ENCODE results near the gene CDH10. TPM values are rescaled to one million over a fixed set of nuclear protein-coding genes. Genes with fewer than 3 reads are reported as not detected.

CDH10 gene
- total and polyA plus RNA-seq, 2 donors (not counting 1 experiment from before 2014, with no cell fraction given): not detected

DNA sequence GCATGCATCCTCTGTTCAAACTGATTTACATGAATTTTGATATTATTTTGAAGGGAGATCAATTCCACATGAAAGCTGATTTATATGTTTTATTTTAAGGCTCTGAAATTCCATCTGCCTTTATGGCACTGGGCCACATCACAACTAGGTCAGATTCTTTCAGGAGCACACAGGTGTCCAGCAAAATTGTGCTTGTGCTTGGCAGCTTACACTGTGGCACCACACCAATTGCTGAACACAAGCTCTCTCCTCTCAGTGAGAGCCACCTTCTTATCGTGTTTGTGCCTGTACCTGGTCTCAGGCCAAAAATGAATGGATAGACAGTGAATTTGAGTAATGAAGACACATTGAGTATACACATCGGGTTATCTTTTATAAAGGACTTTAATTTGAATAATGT lies 200.4 kb downstream of the CDH10 start:
- Mint-ChIP-seq H3K4me3 (no peak overlapping the region), H3K4me1 (no peaks in the 10 kb centered on the region), H3K27me3 (no peaks in the 10 kb centered on the region), H3K27ac (no peak overlapping the region), H3K9me3 (ENCODE audit: insufficient read depth) (peaks cover 7% of the 10 kb centered on the region)
- intact Hi-C loops (cut with micrococcal nuclease): no loop called here
- Histone ChIP-seq H3K27ac (ENCODE audit: low read length in 2 of 2) (no peak overlapping the region), H3K4me2 (replicated peaks; ENCODE audit: low read depth, low read length, poor library complexity, severe bottlenecking) (no peak overlapping the region), H3K79me2 (ENCODE audit: control insufficient read depth, insufficient read depth, low read length) (no peaks in the 10 kb centered on the region), H3K27me3 (replicated peaks in 1 of 4; ENCODE audit: control extremely low read depth in 1 of 4, control insufficient read depth in 3 of 4, insufficient read depth in 4 of 4, low read length in 3 of 4) (no peaks in the 10 kb centered on the region), H3K4me1 (ENCODE audit: control insufficient read depth in 2 of 2, insufficient read depth in 2 of 2, low read length in 2 of 2) (no peaks in the 10 kb centered on the region), H3K9me3 (ENCODE audit: control extremely low read depth in 1 of 3, control insufficient read depth in 2 of 3, insufficient read depth in 1 of 3, low read length in 2 of 3) (no peaks in the 10 kb centered on the region), H4K20me1 (ENCODE audit: control insufficient read depth, insufficient read depth, low read length, poor library complexity, severe bottlenecking) (no peaks in the 10 kb centered on the region), H3K4me3 (ENCODE audit: control extremely low read depth in 1 of 5, extremely low read depth in 1 of 5, insufficient read depth in 1 of 5, low read depth in 2 of 5, low read length in 4 of 5) (no peak overlapping the region), H3K9ac (ENCODE audit: low read length) (no peak overlapping the region), H2AFZ (ENCODE audit: insufficient read depth, low read depth, low read length, poor library complexity, severe bottlenecking) (no peak overlapping the region), H3K36me3 (replicated peaks in 1 of 2; ENCODE audit: control extremely low read depth in 1 of 2, control insufficient read depth in 1 of 2, extremely low read depth in 1 of 2, insufficient read depth in 2 of 2, low read length in 1 of 2) (no peaks in the 10 kb centered on the region)
- no CpG with 5 or more reads among the region's 2 CpGs for WGBS (ENCODE audit: insufficient coverage)
- ChIA-PET POLR2A (no interaction called here), CTCF (no interaction called here)
- DNase-seq (no peak), ATAC-seq (ENCODE audit: low read depth) (no peak)
- TF ChIP-seq EZH2 (IDR thresholded peaks at IDR 0.05; ENCODE audit: borderline replicate concordance, insufficient read depth, low read depth, low read length, poor library complexity, severe bottlenecking): no peak
- TF ChIP-seq, protein P1, sequence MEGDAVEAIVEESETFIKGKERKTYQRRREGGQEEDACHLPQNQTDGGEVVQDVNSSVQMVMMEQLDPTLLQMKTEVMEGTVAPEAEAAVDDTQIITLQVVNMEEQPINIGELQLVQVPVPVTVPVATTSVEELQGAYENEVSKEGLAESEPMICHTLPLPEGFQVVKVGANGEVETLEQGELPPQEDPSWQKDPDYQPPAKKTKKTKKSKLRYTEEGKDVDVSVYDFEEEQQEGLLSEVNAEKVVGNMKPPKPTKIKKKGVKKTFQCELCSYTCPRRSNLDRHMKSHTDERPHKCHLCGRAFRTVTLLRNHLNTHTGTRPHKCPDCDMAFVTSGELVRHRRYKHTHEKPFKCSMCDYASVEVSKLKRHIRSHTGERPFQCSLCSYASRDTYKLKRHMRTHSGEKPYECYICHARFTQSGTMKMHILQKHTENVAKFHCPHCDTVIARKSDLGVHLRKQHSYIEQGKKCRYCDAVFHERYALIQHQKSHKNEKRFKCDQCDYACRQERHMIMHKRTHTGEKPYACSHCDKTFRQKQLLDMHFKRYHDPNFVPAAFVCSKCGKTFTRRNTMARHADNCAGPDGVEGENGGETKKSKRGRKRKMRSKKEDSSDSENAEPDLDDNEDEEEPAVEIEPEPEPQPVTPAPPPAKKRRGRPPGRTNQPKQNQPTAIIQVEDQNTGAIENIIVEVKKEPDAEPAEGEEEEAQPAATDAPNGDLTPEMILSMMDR (IDR thresholded peaks at IDR 0.05): no peak

- Histone ChIP-seq H3K36me3 (replicated peaks in 1 of 2; ENCODE audit: control extremely low read depth in 1 of 2, control insufficient read depth in 1 of 2, extremely low read depth in 1 of 2, insufficient read depth in 2 of 2, low read length in 1 of 2) (no peaks in the 10 kb centered on the region), H4K20me1 (ENCODE audit: control insufficient read depth, insufficient read depth, low read length, poor library complexity, severe bottlenecking) (no peaks in the 10 kb centered on the region), H3K27ac (ENCODE audit: low read length in 2 of 2) (no peak overlapping the region), H3K79me2 (ENCODE audit: control insufficient read depth, insufficient read depth, low read length) (no peaks in the 10 kb centered on the region), H3K9me3 (ENCODE audit: control extremely low read depth in 1 of 3, control insufficient read depth in 2 of 3, insufficient read depth in 1 of 3, low read length in 2 of 3) (no peaks in the 10 kb centered on the region), H3K4me1 (ENCODE audit: control insufficient read depth in 2 of 2, insufficient read depth in 2 of 2, low read length in 2 of 2) (no peaks in the 10 kb centered on the region), H3K4me3 (ENCODE audit: control extremely low read depth in 1 of 5, extremely low read depth in 1 of 5, insufficient read depth in 1 of 5, low read depth in 2 of 5, low read length in 4 of 5) (no peak overlapping the region), H2AFZ (ENCODE audit: insufficient read depth, low read depth, low read length, poor library complexity, severe bottlenecking) (no peak overlapping the region), H3K4me2 (replicated peaks; ENCODE audit: low read depth, low read length, poor library complexity, severe bottlenecking) (no peak overlapping the region), H3K9ac (ENCODE audit: low read length) (no peak overlapping the region), H3K27me3 (replicated peaks in 1 of 4; ENCODE audit: control extremely low read depth in 1 of 4, control insufficient read depth in 3 of 4, insufficient read depth in 4 of 4, low read length in 3 of 4) (no peaks in the 10 kb centered on the region)
- DNase-seq (no peak), ATAC-seq (ENCODE audit: low read depth) (no peak)
- H3K4me1 Mint-ChIP-seq: no peaks in the 10 kb centered on the region
- WGBS (ENCODE audit: insufficient coverage): no CpG with 5 or more reads among the region's 2 CpGs
- intact Hi-C loops (cut with micrococcal nuclease): no loop called here
- ChIA-PET CTCF (no interaction called here), POLR2A (no interaction called here)
- no peak for TF ChIP-seq EZH2 (IDR thresholded peaks at IDR 0.05; ENCODE audit: borderline replicate concordance, insufficient read depth, low read depth, low read length, poor library complexity, severe bottlenecking)
- TF ChIP-seq, protein P1 (IDR thresholded peaks at IDR 0.05): no peak
- H3K27ac Mint-ChIP-seq: no peak overlapping the region
- H3K4me3 Mint-ChIP-seq: no peak overlapping the region
- H3K9me3 Mint-ChIP-seq (ENCODE audit: insufficient read depth): peaks cover 5% of the 10 kb centered on the region
- no peaks in the 10 kb centered on the region for H3K27me3 Mint-ChIP-seq
These were observed 205.3 kb downstream of the CDH10 start for GRCh38 chr5:24439465-24439864.

Small RNAs within 50 kb of the gene (small RNA-seq; reads per million reads assigned to genes)
- not detected for gene AC091885.1 (ENCODE audit: insufficient read length, low read depth, low replicate concordance)
- gene RF00017 (ENCODE audit: insufficient read length, low read depth, low replicate concordance): not detected

Measured in B cell (primary cell).